ENCODE measurements around the gene KATNB1. TPM values are rescaled to one million over a fixed set of nuclear protein-coding genes. Genes with fewer than 3 reads are reported as not detected.

The KATNB1 gene
- total RNA-seq, 3 donors from 2014 or later: 15.5 to 20.9 (median 17.0) TPM

GRCh38 chr16:57770361-57770760 is 34.8 kb downstream of the KATNB1 start:
- TF ChIP-seq CTCF (IDR thresholded peaks at IDR 0.05) (no peak), POLR2A (IDR thresholded peaks at IDR 0.05) (no peak), POLR2AphosphoS5 (IDR thresholded peaks at IDR 0.05) (no peak)
- intact Hi-C loops (cut with DNase I; ENCODE audit: low total_unique reads): no loop called here
- no peaks in the 10 kb centered on the region for H3K4me1 ChIP-seq
- H3K27ac ChIP-seq: no peak overlapping the region
- DNase-seq (ENCODE audit: low spot score in 2 of 2): no peak
- H3K4me3 ChIP-seq: no peak overlapping the region
- H3K9me3 ChIP-seq: no peaks in the 10 kb centered on the region
- no peaks in the 10 kb centered on the region for H3K36me3 ChIP-seq
- no peaks in the 10 kb centered on the region for H3K27me3 ChIP-seq

GRCh38 chr16:57771141-57771785 is 35.7 kb downstream of the KATNB1 start:
- Histone ChIP-seq H3K27ac (no peak overlapping the region), H3K9me3 (no peaks in the 10 kb centered on the region), H3K4me1 (no peaks in the 10 kb centered on the region), H3K36me3 (no peaks in the 10 kb centered on the region), H3K27me3 (no peaks in the 10 kb centered on the region), H3K4me3 (no peak overlapping the region)
- intact Hi-C loops (cut with DNase I; ENCODE audit: low total_unique reads): no loop called here
- no peak for DNase-seq (ENCODE audit: low spot score in 2 of 2)
- no peak for TF ChIP-seq POLR2A (IDR thresholded peaks at IDR 0.05)
- no peak for TF ChIP-seq POLR2AphosphoS5 (IDR thresholded peaks at IDR 0.05)
- no peak for TF ChIP-seq CTCF (IDR thresholded peaks at IDR 0.05)

- DNase-seq (ENCODE audit: low spot score in 2 of 2): no peak
These were observed 37.4 kb downstream of the KATNB1 start for GRCh38 chr16:57773019-57773418.

GRCh38 chr16:57773655-57774295 is 38.2 kb downstream of the KATNB1 start:
- no peaks in the 10 kb centered on the region for H3K36me3 ChIP-seq

More at GRCh38 chr16:57773019-57773418, 37.4 kb downstream of the KATNB1 start:
- Histone ChIP-seq H3K9me3 (no peaks in the 10 kb centered on the region), H3K27me3 (no peaks in the 10 kb centered on the region), H3K36me3 (no peaks in the 10 kb centered on the region), H3K4me1 (no peaks in the 10 kb centered on the region), H3K4me3 (no peak overlapping the region), H3K27ac (no peak overlapping the region)
- intact Hi-C loops (cut with DNase I; ENCODE audit: low total_unique reads): no loop called here
- TF ChIP-seq POLR2A (IDR thresholded peaks at IDR 0.05) (no peak), CTCF (IDR thresholded peaks at IDR 0.05) (no peak), POLR2AphosphoS5 (IDR thresholded peaks at IDR 0.05) (no peak)

More at GRCh38 chr16:57773655-57774295, 38.2 kb downstream of the KATNB1 start:
- H3K4me3 ChIP-seq: no peak overlapping the region
- intact Hi-C loops (cut with DNase I; ENCODE audit: low total_unique reads): no loop called here
- no peak overlapping the region for H3K27ac ChIP-seq
- H3K4me1 ChIP-seq: no peaks in the 10 kb centered on the region
- DNase-seq (ENCODE audit: low spot score in 2 of 2): no peak
- no peaks in the 10 kb centered on the region for H3K9me3 ChIP-seq
- H3K27me3 ChIP-seq: no peaks in the 10 kb centered on the region
- TF ChIP-seq CTCF (IDR thresholded peaks at IDR 0.05): no peak
- TF ChIP-seq POLR2AphosphoS5 (IDR thresholded peaks at IDR 0.05): no peak
- no peak for TF ChIP-seq POLR2A (IDR thresholded peaks at IDR 0.05)

All from breast epithelium (tissue), 4 donors.